ENCODE measurements around the gene CORIN.

The CORIN gene

DNA sequence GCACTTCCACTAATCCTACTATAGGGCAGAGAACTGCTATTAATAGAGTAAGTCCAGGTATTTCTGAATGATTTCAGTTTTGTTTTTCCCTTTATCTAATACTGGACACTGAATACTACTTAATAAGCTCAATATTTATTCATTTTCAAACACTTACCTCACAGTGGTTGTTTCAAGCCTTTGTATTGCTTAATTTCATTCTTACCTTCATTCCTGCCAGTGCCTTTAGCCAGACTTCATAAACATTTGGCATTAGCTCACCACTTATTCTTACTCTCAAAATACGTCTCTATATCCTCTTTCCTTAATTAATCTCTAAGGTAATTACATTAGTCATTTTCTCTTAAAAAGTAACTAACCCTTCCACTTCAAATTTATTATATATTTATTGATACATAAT is 18.8 kb upstream of the CORIN start:
- Histone ChIP-seq H3K27me3 (no peaks in the 10 kb centered on the region), H3K4me1 (ENCODE audit: control insufficient read depth in 1 of 2, insufficient read depth in 1 of 2, low read depth in 1 of 2, low read length in 1 of 2) (no peaks in the 10 kb centered on the region), H3K36me3 (peaks cover 4% of the 10 kb centered on the region), H3K9me3 (no peaks in the 10 kb centered on the region), H3K4me3 (ENCODE audit: low read depth in 1 of 2, low read length in 1 of 2) (no peak overlapping the region), H3K27ac (no peak overlapping the region)
- TF ChIP-seq, protein P1, sequence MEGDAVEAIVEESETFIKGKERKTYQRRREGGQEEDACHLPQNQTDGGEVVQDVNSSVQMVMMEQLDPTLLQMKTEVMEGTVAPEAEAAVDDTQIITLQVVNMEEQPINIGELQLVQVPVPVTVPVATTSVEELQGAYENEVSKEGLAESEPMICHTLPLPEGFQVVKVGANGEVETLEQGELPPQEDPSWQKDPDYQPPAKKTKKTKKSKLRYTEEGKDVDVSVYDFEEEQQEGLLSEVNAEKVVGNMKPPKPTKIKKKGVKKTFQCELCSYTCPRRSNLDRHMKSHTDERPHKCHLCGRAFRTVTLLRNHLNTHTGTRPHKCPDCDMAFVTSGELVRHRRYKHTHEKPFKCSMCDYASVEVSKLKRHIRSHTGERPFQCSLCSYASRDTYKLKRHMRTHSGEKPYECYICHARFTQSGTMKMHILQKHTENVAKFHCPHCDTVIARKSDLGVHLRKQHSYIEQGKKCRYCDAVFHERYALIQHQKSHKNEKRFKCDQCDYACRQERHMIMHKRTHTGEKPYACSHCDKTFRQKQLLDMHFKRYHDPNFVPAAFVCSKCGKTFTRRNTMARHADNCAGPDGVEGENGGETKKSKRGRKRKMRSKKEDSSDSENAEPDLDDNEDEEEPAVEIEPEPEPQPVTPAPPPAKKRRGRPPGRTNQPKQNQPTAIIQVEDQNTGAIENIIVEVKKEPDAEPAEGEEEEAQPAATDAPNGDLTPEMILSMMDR (IDR thresholded peaks at IDR 0.05) = no peak

DNA sequence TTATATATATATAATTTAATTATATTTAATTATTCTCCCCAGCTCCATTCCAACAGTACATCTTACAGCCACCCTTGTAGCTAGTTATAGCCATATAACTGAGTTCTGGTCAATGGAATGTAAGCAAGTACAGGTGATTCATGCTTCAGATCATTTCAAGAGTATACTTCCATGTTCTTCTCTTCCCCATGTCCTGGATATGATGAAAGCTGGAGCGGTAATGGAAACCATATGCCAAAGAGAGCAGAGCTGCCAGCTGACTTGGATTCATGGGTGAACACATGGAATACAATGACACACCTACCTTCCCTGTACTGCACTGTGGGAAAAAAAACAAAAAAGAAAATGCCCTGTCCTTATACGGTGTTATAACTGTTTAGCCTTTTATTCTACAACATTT is 17.5 kb upstream of the CORIN start:
- no peak overlapping the region for H3K4me3 ChIP-seq (ENCODE audit: low read depth in 1 of 2, low read length in 1 of 2)
- H3K36me3 ChIP-seq = peaks cover 17% of the 10 kb centered on the region
- TF ChIP-seq, protein P1 (IDR thresholded peaks at IDR 0.05) = no peak
- H3K27ac ChIP-seq = no peak overlapping the region
- no peaks in the 10 kb centered on the region for H3K27me3 ChIP-seq
- no peaks in the 10 kb centered on the region for H3K9me3 ChIP-seq
- no peaks in the 10 kb centered on the region for H3K4me1 ChIP-seq (ENCODE audit: control insufficient read depth in 1 of 2, insufficient read depth in 1 of 2, low read depth in 1 of 2, low read length in 1 of 2)

DNA sequence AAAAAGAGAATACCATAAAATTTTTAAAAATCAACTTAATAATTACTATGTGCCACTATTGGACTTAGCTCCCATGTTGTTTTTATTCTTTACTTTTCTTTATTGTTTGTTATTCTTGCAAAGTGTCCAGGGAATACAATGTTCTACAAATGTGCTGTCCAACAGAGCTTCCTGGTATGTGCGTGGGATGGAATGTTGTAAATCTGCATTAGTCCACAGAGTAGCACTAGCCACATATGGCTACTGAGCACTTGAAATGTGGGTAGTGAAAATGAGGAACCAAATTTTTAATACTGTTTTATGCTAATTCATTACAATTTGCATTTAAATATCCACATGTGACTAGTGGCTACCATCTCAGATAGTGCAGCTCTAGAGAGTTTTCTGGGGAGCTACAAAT is 14.3 kb upstream of the CORIN start:
- H3K36me3 ChIP-seq = peaks cover 30% of the 10 kb centered on the region
- no peak overlapping the region for H3K27ac ChIP-seq
- no peaks in the 10 kb centered on the region for H3K9me3 ChIP-seq
- H3K27me3 ChIP-seq = no peaks in the 10 kb centered on the region
- H3K4me3 ChIP-seq (ENCODE audit: low read depth in 1 of 2, low read length in 1 of 2) = no peak overlapping the region
- TF ChIP-seq, protein P1 (IDR thresholded peaks at IDR 0.05) = no peak
- no peaks in the 10 kb centered on the region for H3K4me1 ChIP-seq (ENCODE audit: control insufficient read depth in 1 of 2, insufficient read depth in 1 of 2, low read depth in 1 of 2, low read length in 1 of 2)

DNA sequence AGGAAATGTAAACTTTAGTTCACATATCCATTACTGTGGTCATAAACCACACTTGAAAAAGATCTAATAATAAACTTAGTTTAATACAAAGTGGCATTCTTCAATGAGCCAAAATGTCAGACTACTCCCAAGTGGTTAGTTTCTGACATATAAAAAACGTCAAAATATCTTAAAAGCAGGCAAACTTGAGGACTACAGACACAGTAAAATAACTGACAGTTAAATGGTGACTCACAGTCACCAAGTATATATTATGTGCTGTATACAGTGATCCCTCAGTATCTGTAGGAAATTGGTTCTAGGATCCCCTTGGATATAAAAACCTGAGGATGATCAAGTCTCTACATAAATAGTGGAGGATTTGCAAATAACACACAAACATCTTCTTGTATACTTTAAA is 11.6 kb upstream of the CORIN start:
- H3K27me3 ChIP-seq = no peaks in the 10 kb centered on the region
- H3K9me3 ChIP-seq = no peaks in the 10 kb centered on the region
- H3K36me3 ChIP-seq = peaks cover 31% of the 10 kb centered on the region
- H3K4me3 ChIP-seq (ENCODE audit: low read depth in 1 of 2, low read length in 1 of 2) = no peak overlapping the region
- TF ChIP-seq, protein P1 (IDR thresholded peaks at IDR 0.05) = no peak
- H3K4me1 ChIP-seq (ENCODE audit: control insufficient read depth in 1 of 2, insufficient read depth in 1 of 2, low read depth in 1 of 2, low read length in 1 of 2) = no peaks in the 10 kb centered on the region
- no peak overlapping the region for H3K27ac ChIP-seq

DNA sequence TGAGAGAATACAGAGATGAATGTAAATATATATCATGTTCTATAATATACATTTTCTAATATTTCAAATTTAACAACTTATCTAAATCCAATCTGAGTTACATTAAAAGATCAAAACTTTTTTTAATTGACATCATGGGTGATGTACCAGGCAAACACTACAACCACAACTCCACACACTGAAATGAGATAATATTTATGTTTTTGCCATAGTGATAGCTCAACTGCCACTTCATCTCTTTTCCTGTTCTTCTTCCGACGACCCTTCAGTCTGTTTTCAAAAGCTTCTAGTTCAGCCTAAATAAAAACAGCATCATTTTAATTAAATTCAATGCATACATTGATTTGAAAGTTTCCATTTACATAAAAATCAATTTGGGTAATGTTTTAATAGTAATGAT is 10.2 kb upstream of the CORIN start:
- H3K4me3 ChIP-seq (ENCODE audit: low read depth in 1 of 2, low read length in 1 of 2) = no peak overlapping the region
- TF ChIP-seq, protein P1 (IDR thresholded peaks at IDR 0.05) = no peak
- H3K36me3 ChIP-seq = peaks cover 45% of the 10 kb centered on the region
- H3K27ac ChIP-seq = no peak overlapping the region
- H3K9me3 ChIP-seq = no peaks in the 10 kb centered on the region
- H3K27me3 ChIP-seq = no peaks in the 10 kb centered on the region
- no peaks in the 10 kb centered on the region for H3K4me1 ChIP-seq (ENCODE audit: control insufficient read depth in 1 of 2, insufficient read depth in 1 of 2, low read depth in 1 of 2, low read length in 1 of 2)

DNA sequence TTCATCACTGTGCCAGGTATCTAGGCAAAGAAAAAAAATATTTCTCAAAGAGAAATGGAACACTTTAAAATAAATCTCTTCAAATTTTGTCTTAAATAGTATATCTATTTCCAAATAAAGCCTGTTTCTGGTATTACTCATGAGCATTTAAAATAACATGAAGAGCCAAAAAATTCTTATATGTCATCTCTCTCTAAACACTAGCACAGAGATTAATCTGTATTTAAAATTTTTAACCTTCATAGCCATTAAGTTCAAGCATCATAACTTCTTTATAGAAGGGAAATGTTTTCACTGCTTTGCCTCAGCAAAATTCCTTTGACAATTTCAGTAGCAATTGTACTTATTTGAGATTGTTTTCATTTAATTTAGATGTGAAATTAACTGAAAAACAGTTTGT is 5.1 kb upstream of the CORIN start:
- H3K27ac ChIP-seq = no peak overlapping the region
- TF ChIP-seq, protein P1 (IDR thresholded peaks at IDR 0.05) = no peak
- H3K4me3 ChIP-seq (ENCODE audit: low read depth in 1 of 2, low read length in 1 of 2) = no peak overlapping the region
- H3K36me3 ChIP-seq = peaks cover 31% of the 10 kb centered on the region
- peaks cover 12% of the 10 kb centered on the region for H3K27me3 ChIP-seq
- no peaks in the 10 kb centered on the region for H3K9me3 ChIP-seq
- peaks cover under 1% of the 10 kb centered on the region in 2 experiments for H3K4me1 ChIP-seq (ENCODE audit: control insufficient read depth in 1 of 2, insufficient read depth in 1 of 2, low read depth in 1 of 2, low read length in 1 of 2)
